ENCODE results near the gene SYCP2. TPM values are rescaled to one million over a fixed set of nuclear protein-coding genes. Genes with fewer than 3 reads are reported as not detected.
A peak's percentile ranks its signal among the peaks of the same experiment; 100 is the strongest.

SYCP2 gene
- total and polyA plus RNA-seq, 11 donors: 0.59 to 2.6 (median 1.1) TPM

DNA sequence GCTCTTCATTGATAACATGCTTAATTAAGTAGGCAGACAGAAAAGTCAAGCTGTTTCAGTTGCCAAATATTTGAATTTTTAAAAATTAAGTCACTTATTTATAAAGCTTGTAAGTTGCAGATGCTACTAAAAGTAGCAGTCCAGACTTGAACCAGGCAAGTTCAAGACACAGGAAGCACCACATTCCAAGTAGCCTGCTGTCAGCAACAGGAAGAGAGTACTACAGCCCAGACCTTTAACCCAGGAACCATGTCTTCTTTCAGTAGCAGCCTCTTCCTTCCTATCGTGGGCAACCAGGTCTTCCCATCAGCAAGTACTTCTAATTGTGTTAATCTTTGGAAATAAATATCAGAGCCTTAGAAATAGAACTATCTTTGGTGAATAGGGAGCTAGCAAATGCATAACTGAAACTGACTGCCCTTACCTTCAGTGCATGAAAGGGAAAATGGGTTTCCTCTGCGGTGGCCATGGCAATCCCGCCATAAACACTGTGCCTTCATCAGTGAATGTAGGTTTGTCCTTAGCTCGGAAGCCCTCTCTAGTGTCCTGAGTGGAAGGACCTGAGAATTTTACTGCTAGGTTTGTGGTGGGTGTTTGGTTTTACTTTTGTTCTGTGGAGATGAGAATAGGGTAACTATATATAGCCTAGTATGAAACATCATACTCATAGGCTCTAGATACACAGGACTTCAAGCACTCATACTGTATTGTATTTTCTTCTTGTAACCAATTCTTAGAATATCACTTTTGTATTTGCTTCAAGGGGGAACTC lies 95.6 kb downstream of the SYCP2 start:
- WGBS, 4 donors: 50 to 59% (median 55%) methylated on average over 4 of the region's 4 CpGs
- DNase-seq (no peak), ATAC-seq (no peak)
- Histone ChIP-seq H3K4me1 (peaks cover 0 to 48% (median 22%) of the 10 kb centered on the region in 12 donors), H3K36me3 (peaks cover 0 to 3% (median 0%) of the 10 kb centered on the region in 9 donors), H3K9me3 (no peaks in the 10 kb centered on the region), H3K4me3 (peak overlapping the region in 2 of 12 donors; percentile 3 to 50), H3K27ac (peak overlapping the region in 1 of 12 donors; percentile 70), H3K27me3 (no peaks in the 10 kb centered on the region)
- no peak for TF ChIP-seq POLR2A (IDR thresholded peaks at IDR 0.05)
- TF ChIP-seq, protein P1, sequence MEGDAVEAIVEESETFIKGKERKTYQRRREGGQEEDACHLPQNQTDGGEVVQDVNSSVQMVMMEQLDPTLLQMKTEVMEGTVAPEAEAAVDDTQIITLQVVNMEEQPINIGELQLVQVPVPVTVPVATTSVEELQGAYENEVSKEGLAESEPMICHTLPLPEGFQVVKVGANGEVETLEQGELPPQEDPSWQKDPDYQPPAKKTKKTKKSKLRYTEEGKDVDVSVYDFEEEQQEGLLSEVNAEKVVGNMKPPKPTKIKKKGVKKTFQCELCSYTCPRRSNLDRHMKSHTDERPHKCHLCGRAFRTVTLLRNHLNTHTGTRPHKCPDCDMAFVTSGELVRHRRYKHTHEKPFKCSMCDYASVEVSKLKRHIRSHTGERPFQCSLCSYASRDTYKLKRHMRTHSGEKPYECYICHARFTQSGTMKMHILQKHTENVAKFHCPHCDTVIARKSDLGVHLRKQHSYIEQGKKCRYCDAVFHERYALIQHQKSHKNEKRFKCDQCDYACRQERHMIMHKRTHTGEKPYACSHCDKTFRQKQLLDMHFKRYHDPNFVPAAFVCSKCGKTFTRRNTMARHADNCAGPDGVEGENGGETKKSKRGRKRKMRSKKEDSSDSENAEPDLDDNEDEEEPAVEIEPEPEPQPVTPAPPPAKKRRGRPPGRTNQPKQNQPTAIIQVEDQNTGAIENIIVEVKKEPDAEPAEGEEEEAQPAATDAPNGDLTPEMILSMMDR (IDR thresholded peaks at IDR 0.05): no peak
- intact Hi-C loops (cut with DNase I): loop anchor here in 2 of 10 donors (10.0 kb wide), 1 partner anchor 253 kb away; no protein-coding TSS in a partner anchor

DNA sequence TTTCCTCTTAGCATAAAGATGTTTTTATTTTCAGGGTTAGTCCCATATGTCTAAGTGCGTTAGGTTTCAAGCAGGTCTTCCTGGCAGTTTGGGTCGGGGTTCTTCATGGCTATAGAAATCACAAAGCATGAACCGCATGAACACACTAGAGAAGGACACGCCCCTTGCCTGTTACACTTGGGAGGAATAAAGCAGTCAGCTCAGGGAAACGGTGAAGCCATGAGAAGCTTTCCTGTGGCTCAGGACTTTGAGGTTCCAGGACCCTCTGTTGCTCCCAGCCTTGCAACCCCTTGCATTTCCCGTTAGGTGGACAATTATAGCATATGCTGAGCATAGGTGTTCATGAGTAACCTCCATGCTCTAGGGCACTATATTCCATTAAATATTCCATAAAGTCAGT lies 96.7 kb downstream of the SYCP2 start:
- peaks cover 0 to 48% (median 23%) of the 10 kb centered on the region in 12 donors for H3K4me1 ChIP-seq
- 31 to 42% (median 36%) methylated on average over 6 of the region's 6 CpGs for WGBS, 4 donors

DNA sequence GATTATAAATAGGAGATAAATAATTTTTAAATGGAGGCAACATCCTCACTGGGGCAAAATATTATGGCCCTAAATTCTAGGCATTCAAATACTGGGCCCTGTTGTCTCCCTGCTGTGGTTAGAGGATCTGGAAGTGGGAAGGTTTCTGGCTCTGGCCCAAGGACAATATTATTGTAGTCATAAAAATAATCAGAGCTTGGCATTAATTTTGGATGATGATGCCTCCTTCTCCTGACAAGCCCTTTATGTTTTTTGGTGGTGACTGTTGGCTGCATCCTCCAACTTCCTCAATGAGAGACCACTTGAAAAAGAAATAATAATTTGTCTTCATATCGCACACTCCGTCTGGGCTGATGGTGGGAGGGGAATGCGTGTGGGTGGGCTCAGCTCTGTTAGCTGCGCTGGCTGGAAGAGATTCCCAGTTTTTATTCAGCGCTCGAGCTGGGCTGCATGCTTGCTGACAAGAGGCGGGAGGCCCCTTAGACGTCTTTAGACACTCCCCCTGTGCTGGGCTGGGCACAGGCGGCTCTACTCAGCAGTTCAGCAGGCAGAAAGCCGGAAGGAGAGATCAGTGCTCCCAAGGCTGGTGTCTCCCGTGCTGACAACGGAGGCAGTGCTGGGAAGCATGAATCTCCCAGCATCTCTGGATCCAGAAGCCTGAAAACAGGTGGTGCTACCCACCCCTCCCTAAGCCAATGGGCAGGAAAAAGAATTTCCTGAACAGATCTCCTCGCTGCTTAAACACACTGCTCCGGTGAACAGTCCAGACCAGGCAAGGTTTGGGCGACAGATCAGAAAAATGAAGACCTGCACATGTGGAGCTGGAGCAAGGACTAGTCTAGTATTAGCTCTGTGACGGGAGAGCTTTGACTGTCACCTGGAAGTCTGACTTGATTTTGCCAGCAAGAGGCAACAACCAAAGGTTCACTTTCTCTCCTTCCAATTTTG lies 97.7 kb downstream of the SYCP2 start:
- 2 to 4% (median 4%) methylated on average over 16 of the region's 16 CpGs for WGBS, 4 donors
- Histone ChIP-seq H3K4me1 (peaks cover 0 to 55% (median 24%) of the 10 kb centered on the region in 12 donors), H3K9me3 (no peaks in the 10 kb centered on the region), H3K36me3 (no peaks in the 10 kb centered on the region), H3K27me3 (no peaks in the 10 kb centered on the region), H3K27ac (peak overlapping the region in 6 of 12 donors; percentile 24 to 70 (median 50)), H3K4me3 (peak overlapping the region in 10 of 12 donors; percentile 1 to 50 (median 34))
- DNase-seq: peak in 4 of 5 donors; percentile 37 to 63 (median 52)
- TF ChIP-seq POLR2A (IDR thresholded peaks at IDR 0.05): no peak
- TF ChIP-seq, protein P1 (IDR thresholded peaks at IDR 0.05): no peak
- intact Hi-C loops (cut with DNase I): loop anchor here in 2 of 10 donors (10.0 kb wide), 1 partner anchor 251 kb away; no protein-coding TSS in a partner anchor
- ATAC-seq: peak; percentile 60 to 79 (median 76)

More for the DNA sequence above, 96.7 kb downstream of the SYCP2 start:
- Histone ChIP-seq H3K36me3 (no peaks in the 10 kb centered on the region), H3K9me3 (no peaks in the 10 kb centered on the region), H3K4me3 (peak overlapping the region in 10 of 12 donors; percentile 1 to 50 (median 34)), H3K27ac (peak overlapping the region in 1 of 12 donors; percentile 70), H3K27me3 (no peaks in the 10 kb centered on the region)
- no peak for TF ChIP-seq POLR2A (IDR thresholded peaks at IDR 0.05)
- TF ChIP-seq, protein P1 (IDR thresholded peaks at IDR 0.05): no peak
- ATAC-seq (no peak), DNase-seq (no peak)
- intact Hi-C loops (cut with DNase I): loop anchor here in 2 of 10 donors (10.0 kb wide), 1 partner anchor 252 kb away; no protein-coding TSS in a partner anchor

All from heart left ventricle (tissue), 16 donors.